SK-N-SH (cell line): Measurements from ENCODE around the gene OR2T11. TPM values are rescaled to one million over a fixed set of nuclear protein-coding genes. Genes with fewer than 3 reads are reported as not detected.

Experiments used
- CTCF ChIA-PET: fragments of 300-600, 350-600 bp; formaldehyde crosslinking; extraction: SDS; loops from one replicate; lab custom pipeline; 2021; lab: Yijun Ruan, JAX
- POLR2A ChIA-PET: fragments of 350-600 bp; sonication (Branson Sonifier 250); formaldehyde crosslinking; extraction: SDS; loops from one replicate; lab custom pipeline; 2020; ENCODE audit warnings: antibody characterized with exemption, inconsistent platforms; lab: Yijun Ruan, JAX
- DNase-seq: peaks from one replicate; pipeline ENCODE4 v3.0.0; 2012
- H2AFZ ChIP-seq: fragments of 200-600 bp; sonication (generic); 2 replicates; pipeline ENCODE4 v1.8.1; 2016; ENCODE audit warnings: antibody characterized with exemption, mild to moderate bottlenecking, low read depth
- H3F3A ChIP-seq: fragments of 200-600 bp; sonication (generic); replicated peaks from 2 replicates; pipeline ENCODE3; 2016; ENCODE audit warnings: antibody characterized with exemption, mild to moderate bottlenecking; ENCODE audit not compliant: insufficient read depth
- H3K27ac ChIP-seq, 2 experiments: fragments of 200-500 bp in 1 of 2; fragments of 200-600 bp in 1 of 2; sonication (Bioruptor generic) in 1 of 2; sonication (generic), shearing (Covaris generic) in 1 of 2; 2 replicates each; pipeline versions ENCODE4 v1.5.1 to v1.6.1; 2014 to 2016; ENCODE audit warnings: low read depth in 2 of 2, inconsistent platforms in 1 of 2, low read length in 1 of 2, mild to moderate bottlenecking in 1 of 2, mixed read lengths in 1 of 2
- H3K27me3 ChIP-seq: fragments of 200-600 bp; sonication (generic), shearing (Covaris generic); 2 replicates; pipeline ENCODE4 v1.6.1; 2016; ENCODE audit warnings: mixed run types; ENCODE audit not compliant: insufficient read depth
- H3K36me3 ChIP-seq, 2 experiments: fragments of 200-500 bp in 1 of 2; fragments of 200-600 bp in 1 of 2; sonication (Bioruptor generic) in 1 of 2; sonication (generic) in 1 of 2; replicated peaks in 1 of 2; 2 replicates each; pipeline versions ENCODE3 to v1.5.1; 2014 to 2016; ENCODE audit warnings: low read length in 1 of 2, mild to moderate bottlenecking in 1 of 2; ENCODE audit not compliant: insufficient read depth in 2 of 2, control insufficient read depth in 1 of 2
- H3K4me1 ChIP-seq, 2 experiments: fragments of 200-500 bp in 1 of 2; fragments of 200-600 bp in 1 of 2; sonication (Bioruptor generic) in 1 of 2; sonication (generic), shearing (Covaris generic) in 1 of 2; 2 replicates each; pipeline versions ENCODE4 v1.5.1 to v1.6.1; 2014 to 2016; ENCODE audit warnings: low read depth in 1 of 2, low read length in 1 of 2, mixed run types in 1 of 2; ENCODE audit not compliant: insufficient read depth in 2 of 2, control insufficient read depth in 1 of 2
- H3K4me2 ChIP-seq: fragments of 200-600 bp; sonication (generic), shearing (Covaris generic); 2 replicates; pipeline ENCODE4 v1.6.1; 2017; ENCODE audit warnings: mixed run types
- H3K4me3 ChIP-seq, 2 experiments: fragments of 200-500 bp in 1 of 2; fragments of 200-600 bp in 1 of 2; sonication (Bioruptor generic) in 1 of 2; sonication (generic), shearing (Covaris generic) in 1 of 2; 2 replicates each; pipeline versions ENCODE4 v1.5.1 to v1.8.1; 2014 to 2016; ENCODE audit warnings: low read depth in 2 of 2, inconsistent platforms in 1 of 2, low read length in 1 of 2, mild to moderate bottlenecking in 1 of 2, mixed read lengths in 1 of 2, moderate library complexity in 1 of 2
- H3K79me2 ChIP-seq: fragments of 200-600 bp; sonication (generic); 2 replicates; pipeline ENCODE4 v1.8.1; 2017; ENCODE audit warnings: mild to moderate bottlenecking; ENCODE audit not compliant: insufficient read depth
- H3K9ac ChIP-seq: fragments of 200-600 bp; sonication (generic); 2 replicates; pipeline ENCODE4 v1.6.1; 2017; ENCODE audit warnings: mixed run types
- H3K9me2 ChIP-seq: fragments of 200-600 bp; sonication (generic); 2 replicates; pipeline ENCODE4 v1.6.1; 2017; ENCODE audit warnings: mixed run types
- H3K9me3 ChIP-seq: fragments of 200-600 bp; sonication (generic); 2 replicates; pipeline ENCODE4 v1.6.1; 2017; ENCODE audit warnings: mixed run types, mild to moderate bottlenecking, moderate library complexity
- H4K20me1 ChIP-seq: fragments of 200-600 bp; sonication (generic); 2 replicates; pipeline ENCODE4 v1.6.1; 2017; ENCODE audit warnings: mild to moderate bottlenecking, mixed run types; ENCODE audit not compliant: insufficient read depth
- CTCF ChIP-seq: fragments of 200-600 bp; sonication (generic); IDR thresholded peaks from 2 replicates; pipeline ENCODE4 v1.6.1; 2017; ENCODE audit warnings: antibody characterized with exemption, mild to moderate bottlenecking, moderate library complexity
- EP300 ChIP-seq, 2 experiments: IDR thresholded peaks; 2 replicates each; pipeline versions ENCODE4 v1.4.0 to v1.6.1; 2012; ENCODE audit warnings: borderline replicate concordance in 1 of 2, low read depth in 1 of 2, low read length in 1 of 2
- EZH2phosphoT487 ChIP-seq: fragments of 200-600 bp; sonication (generic); IDR thresholded peaks from 2 replicates; pipeline ENCODE4 v1.6.1; 2017; ENCODE audit warnings: low read depth, mixed run types, mild to moderate bottlenecking, antibody characterized with exemption, moderate library complexity, borderline replicate concordance
- FOXM1 ChIP-seq: IDR thresholded peaks from 2 replicates; pipeline ENCODE4 v1.4.0; 2012; ENCODE audit warnings: low read depth, mild to moderate bottlenecking
- GABPA ChIP-seq: IDR thresholded peaks from 2 replicates; pipeline ENCODE4 v1.4.0; 2012; ENCODE audit warnings: low read depth, mild to moderate bottlenecking
- GATA2 ChIP-seq: sonication (generic); formaldehyde crosslinking; IDR thresholded peaks from 2 replicates; pipeline ENCODE4 v1.5.0; 2020; ENCODE audit warnings: mild to moderate bottlenecking, missing genetic modification reagents
- JUND ChIP-seq: IDR thresholded peaks from 2 replicates; pipeline ENCODE4 v1.4.0; 2012
- MAX ChIP-seq: IDR thresholded peaks from 2 replicates; pipeline ENCODE4 v1.4.0; 2012; ENCODE audit warnings: low read depth
- NFIC ChIP-seq: IDR thresholded peaks from 2 replicates; pipeline ENCODE4 v1.4.0; 2012; ENCODE audit warnings: borderline replicate concordance
- NRF1 ChIP-seq: IDR thresholded peaks from 2 replicates; pipeline ENCODE4 v1.6.1; 2012; ENCODE audit warnings: low read depth, mild to moderate bottlenecking, low read length
- POLR2AphosphoS5 ChIP-seq: IDR thresholded peaks from 2 replicates; pipeline ENCODE4 v1.6.1; 2012; ENCODE audit warnings: low read depth, low read length
- SIN3A ChIP-seq: IDR thresholded peaks from 2 replicates; pipeline ENCODE4 v1.6.1; 2012; ENCODE audit warnings: low read depth, mild to moderate bottlenecking, low read length, moderate library complexity, borderline replicate concordance
- TAF1 ChIP-seq: IDR thresholded peaks from 2 replicates; pipeline ENCODE4 v1.6.1; 2012; ENCODE audit warnings: low read depth, mild to moderate bottlenecking, low read length, moderate library complexity, borderline replicate concordance
- USF2 ChIP-seq: fragments of 150-350 bp; IDR thresholded peaks from 2 replicates; pipeline ENCODE4 v1.6.1; 2017; ENCODE audit warnings: antibody characterized with exemption, low read length, low read depth, borderline replicate concordance
- ZBTB33 ChIP-seq: IDR thresholded peaks from 2 replicates; pipeline ENCODE4 v1.4.0; 2012; ENCODE audit warnings: low read depth, borderline replicate concordance
- WGBS: methylation state at CpG from one replicate; pipeline ENCODE4 v1.1.6; 2017; ENCODE audit warnings: low lambda C conversion rate; 5-methylcytosine and 5-hydroxymethylcytosine counted together
- polyA plus RNA-seq, 3 experiments: library from polyadenylated mRNA; depleted of rRNA; stranded (reverse); fragments of >200 nt; gene quantifications; 2 replicates each; pipeline ENCODE4 v1.2.3, GENCODE V29; 2012
- TF ChIP-seq, protein P1 (sequence below): IDR thresholded peaks from 2 replicates; pipeline ENCODE4 v1.4.0; 2012; ENCODE audit warnings: low read depth, borderline replicate concordance

Gene OR2T11
- polyA plus RNA-seq, 1 of the 3 experiments (the other 2 are of a cell fraction), result not detected

DNA sequence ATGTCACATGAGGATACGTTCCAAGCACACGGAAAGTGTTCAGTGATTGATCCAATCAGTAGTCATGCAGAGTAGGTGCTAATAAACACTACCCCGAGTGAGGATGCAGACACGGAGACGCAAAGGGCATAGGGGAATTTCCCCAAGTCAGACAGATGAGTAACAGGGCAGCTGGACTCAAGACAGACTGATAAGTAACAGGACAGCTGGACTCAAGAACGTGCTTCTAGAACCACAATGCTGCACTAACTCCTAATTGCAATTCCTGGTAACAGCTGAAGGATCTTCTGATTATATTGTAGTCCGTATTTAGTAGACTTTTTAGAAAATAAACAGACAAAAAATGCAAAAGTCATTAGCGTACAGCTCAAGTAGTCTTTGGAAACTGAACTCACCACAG lies 35.5 kb downstream of the OR2T11 start:
- H3K9ac ChIP-seq, result no peak overlapping the region
- WGBS, result 5% methylated on average over 8 of the region's 8 CpGs

DNA sequence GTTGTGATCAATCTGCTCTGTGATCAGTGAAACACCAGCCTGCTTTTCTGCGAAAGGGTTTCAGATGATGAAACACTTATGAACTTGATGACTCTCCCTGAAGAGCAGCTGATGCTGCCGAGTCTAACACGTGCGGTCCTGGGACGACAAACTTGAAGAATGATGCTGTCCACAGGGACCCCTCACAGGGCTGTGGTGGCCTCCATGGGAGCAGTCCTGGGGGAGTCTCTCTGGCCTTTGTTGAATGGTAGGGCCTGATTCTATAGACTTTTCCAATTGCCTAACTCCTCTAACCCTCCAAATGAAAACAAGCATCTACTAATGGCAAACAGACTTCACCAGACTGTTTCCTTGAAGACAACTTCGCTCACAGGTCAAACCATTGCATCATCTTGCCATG lies 37.3 kb downstream of the OR2T11 start, which contains the start of gene OR2T10:
OR2T10 (minus strand) TSS at position 112 of the 400 bp plus-strand sequence. CDS start 3,932 bp downstream, outside the sequence.
- Histone ChIP-seq H3K4me2 (no peak within 1 kb of the TSS), H3K36me3 (no peaks in the 10 kb centered on the region), H3K9me3 (no peaks in the 10 kb centered on the region), H3K4me1 (no peaks in the 10 kb centered on the region)
- CTCF ChIA-PET, result no interaction called here
- TF ChIP-seq EP300 (IDR thresholded peaks at IDR 0.05; ENCODE audit: borderline replicate concordance in 1 of 2, low read depth in 1 of 2, low read length in 1 of 2) (no peak), POLR2AphosphoS5 (no peak), MAX (no peak), USF2 (no peak), GATA2 (CRISPR knock-in tag) (no peak), TAF1 (no peak), CTCF (no peak), NRF1 (no peak), ZBTB33 (no peak), FOXM1 (no peak), EZH2phosphoT487 (no peak), SIN3A (no peak), GABPA (no peak), NFIC (no peak)
- TF ChIP-seq, protein P1, sequence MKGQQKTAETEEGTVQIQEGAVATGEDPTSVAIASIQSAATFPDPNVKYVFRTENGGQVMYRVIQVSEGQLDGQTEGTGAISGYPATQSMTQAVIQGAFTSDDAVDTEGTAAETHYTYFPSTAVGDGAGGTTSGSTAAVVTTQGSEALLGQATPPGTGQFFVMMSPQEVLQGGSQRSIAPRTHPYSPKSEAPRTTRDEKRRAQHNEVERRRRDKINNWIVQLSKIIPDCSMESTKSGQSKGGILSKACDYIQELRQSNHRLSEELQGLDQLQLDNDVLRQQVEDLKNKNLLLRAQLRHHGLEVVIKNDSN, result no peak
- TF ChIP-seq, all 33 proteins: peak for 0
- Histone ChIP-seq H3K4me3 (no peak within 1 kb of the TSS), H3F3A (no peaks in the 10 kb centered on the region), H3K27me3 (no peaks in the 10 kb centered on the region), H3K79me2 (no peaks in the 10 kb centered on the region), H2AFZ (no peak within 1 kb of the TSS), H4K20me1 (no peaks in the 10 kb centered on the region), H3K9ac (no peak within 1 kb of the TSS), H3K9me2 (no peaks in the 10 kb centered on the region), H3K27ac (no peak within 1 kb of the TSS)
- POLR2A ChIA-PET, result no interaction called here
- DNase-seq, result no peak
- under 1% methylated on average over 6 of the region's 6 CpGs for WGBS

More for the DNA sequence above, 35.5 kb downstream of the OR2T11 start:
- H2AFZ ChIP-seq, result 0 out of 2 replicates have a peak overlapping the region, but pooled peaks have one; percentile 9
- TF ChIP-seq JUND, result no peak
- no peak for TF ChIP-seq GABPA
- H3K27ac ChIP-seq, result no peak overlapping the region
- no peak for DNase-seq
- POLR2A ChIA-PET, result no interaction called here
- H3K27me3 ChIP-seq, result no peaks in the 10 kb centered on the region
- H3K79me2 ChIP-seq, result no peaks in the 10 kb centered on the region
- no peaks in the 10 kb centered on the region for H3K36me3 ChIP-seq
- H3K4me2 ChIP-seq, result no peak overlapping the region
- no peaks in the 10 kb centered on the region for H3K9me2 ChIP-seq
- no peaks in the 10 kb centered on the region for H3K4me1 ChIP-seq
- no peaks in the 10 kb centered on the region for H3F3A ChIP-seq
- no peaks in the 10 kb centered on the region for H3K9me3 ChIP-seq
- H4K20me1 ChIP-seq, result no peaks in the 10 kb centered on the region
- CTCF ChIA-PET, result no interaction called here
- H3K4me3 ChIP-seq, result no peak overlapping the region
